C4-2B (cell line): ENCODE measurements around the gene BRD9.

Experiments
- CTCF ChIP-seq: fragments of 450-650 bp; conservative IDR thresholded peaks from 2 replicates; pipeline ENCODE4 v1.5.1; 2017; ENCODE audit warnings: mild to moderate bottlenecking
- ZFX ChIP-seq: fragments of 450-650 bp; IDR thresholded peaks from 2 replicates; pipeline ENCODE4 v1.6.1; 2017

GRCh38 chr5:856531-857425 lies 35.8 kb downstream of the BRD9 start:
- no peak for TF ChIP-seq ZFX
- no peak for TF ChIP-seq CTCF
